PC-9 (cell line): ENCODE data around the gene CYLD. TPM values are rescaled to one million over a fixed set of nuclear protein-coding genes. Genes with fewer than 3 reads are reported as not detected.

Experiments
- BruUV-seq: library from RNA; stranded (reverse); fragments of 400-500 nt; replicated peaks from 2 replicates; lab custom pipeline; 2021; lab: Mats Ljungman, UMichigan
- CTCF ChIA-PET: fragments of 300-600 bp; sonication (Branson Sonifier 250); formaldehyde crosslinking; loops from one replicate; lab custom pipeline; 2022; ENCODE audit warnings: antibody characterized with exemption; lab: Charles Lee
- POLR2A ChIA-PET: fragments of 300-600 bp; sonication (Branson Sonifier 250); formaldehyde crosslinking; loops from one replicate; lab custom pipeline; 2022; ENCODE audit warnings: antibody characterized with exemption; ENCODE audit not compliant: unreplicated experiment; lab: Charles Lee
- DNase-seq, 2 experiments: peaks; one replicate each; pipeline versions ENCODE4 v3.0.0 to v3.0.0-alpha.2; 2015 to 2022; ENCODE audit warnings: mixed read lengths in 1 of 2
- H2AFZ ChIP-seq: fragments of 200-600 bp; sonication (generic); 2 replicates; pipeline ENCODE4 v1.8.1; 2017; ENCODE audit warnings: antibody characterized with exemption
- H3F3A ChIP-seq: fragments of 200-600 bp; sonication (generic); 2 replicates; pipeline ENCODE4 v1.8.1; 2017; ENCODE audit warnings: antibody characterized with exemption, mild to moderate bottlenecking, low read depth; ENCODE audit not compliant: insufficient read depth
- H3K27ac ChIP-seq: fragments of 200-600 bp; sonication (generic); 2 replicates; pipeline ENCODE4 v1.6.1; 2016; ENCODE audit warnings: mixed run types
- H3K27me3 ChIP-seq: fragments of 200-600 bp; sonication (generic); 2 replicates; pipeline ENCODE4 v1.6.1; 2016; ENCODE audit warnings: low read depth, mixed run types; ENCODE audit not compliant: insufficient read depth
- H3K36me3 ChIP-seq: fragments of 200-600 bp; sonication (generic); 2 replicates; pipeline ENCODE4 v1.6.1; 2016; ENCODE audit warnings: low read depth, mixed run types
- H3K4me1 ChIP-seq: fragments of 200-600 bp; sonication (generic); replicated peaks from 2 replicates; pipeline ENCODE4 v1.6.1; 2016; ENCODE audit warnings: mixed run types; ENCODE audit not compliant: insufficient read depth
- H3K4me2 ChIP-seq: fragments of 200-600 bp; sonication (generic); 2 replicates; pipeline ENCODE4 v1.6.1; 2017; ENCODE audit warnings: mixed run types
- H3K4me3 ChIP-seq: fragments of 200-600 bp; sonication (generic); 2 replicates; pipeline ENCODE4 v1.6.1; 2016; ENCODE audit warnings: mixed run types
- H3K79me2 ChIP-seq: fragments of 200-600 bp; sonication (generic); 2 replicates; pipeline ENCODE4 v1.6.1; 2017; ENCODE audit warnings: low read depth, mixed run types
- H3K9me2 ChIP-seq: fragments of 200-600 bp; sonication (generic); 2 replicates; pipeline ENCODE4 v1.8.1; 2017; ENCODE audit warnings: mild to moderate bottlenecking; ENCODE audit not compliant: insufficient read depth
- H3K9me3 ChIP-seq: fragments of 200-600 bp; sonication (generic); 2 replicates; pipeline ENCODE4 v1.8.1; 2016; ENCODE audit warnings: low read depth; ENCODE audit not compliant: insufficient read depth
- H4K20me1 ChIP-seq: fragments of 200-600 bp; sonication (generic); 2 replicates; pipeline ENCODE4 v1.8.1; 2017; ENCODE audit not compliant: insufficient read depth
- CTCF ChIP-seq: fragments of 200-600 bp; sonication (generic); conservative IDR thresholded peaks from 2 replicates; pipeline ENCODE4 v1.6.1; 2017; ENCODE audit warnings: mixed run types, antibody characterized with exemption, mild to moderate bottlenecking, moderate library complexity
- EZH2 ChIP-seq: fragments of 200-600 bp; sonication (generic); IDR thresholded peaks from 2 replicates; pipeline ENCODE4 v1.8.0; 2017; ENCODE audit warnings: antibody characterized with exemption, low read depth
- intact Hi-C: fragments of 100-400 bp; cut with micrococcal nuclease; formaldehyde crosslinking; loops from one replicate; pipeline ENCODE4 v1.10.0; 2022; ENCODE audit not compliant: unreplicated experiment
- total RNA-seq: library from RNA; stranded (reverse); gene quantifications from 2 replicates; pipeline ENCODE4 v1.2.3, GENCODE V29; 2021

CYLD gene
- total RNA-seq, 1 experiment from 2014 or later, result 19.0 TPM

GRCh38 chr16:50801036-50801435 is 59.1 kb downstream of the CYLD start:
- no TSS peak for BruUV-seq
- H3K27me3 ChIP-seq, result no peaks in the 10 kb centered on the region
- no peaks in the 10 kb centered on the region for H3K4me1 ChIP-seq
- intact Hi-C loops, result no loop called here
- CTCF ChIA-PET, result no interaction called here
- POLR2A ChIA-PET, result no interaction called here
- H3K4me2 ChIP-seq, result no peak overlapping the region
- no peaks in the 10 kb centered on the region for H3F3A ChIP-seq
- H3K79me2 ChIP-seq, result no peaks in the 10 kb centered on the region
- H3K27ac ChIP-seq, result no peak overlapping the region
- H4K20me1 ChIP-seq, result no peaks in the 10 kb centered on the region
- DNase-seq, result no peak
- TF ChIP-seq EZH2 (no peak), CTCF (no peak)
- no peaks in the 10 kb centered on the region for H3K36me3 ChIP-seq
- H3K9me2 ChIP-seq, result no peaks in the 10 kb centered on the region
- H2AFZ ChIP-seq, result no peak overlapping the region
- no peaks in the 10 kb centered on the region for H3K9me3 ChIP-seq
- no peak overlapping the region for H3K4me3 ChIP-seq

GRCh38 chr16:50802000-50802399 is 60.1 kb downstream of the CYLD start:
- no peaks in the 10 kb centered on the region for H3K4me1 ChIP-seq
- no peaks in the 10 kb centered on the region for H3K36me3 ChIP-seq
- H3F3A ChIP-seq, result no peaks in the 10 kb centered on the region
- no peaks in the 10 kb centered on the region for H3K79me2 ChIP-seq
- no peaks in the 10 kb centered on the region for H4K20me1 ChIP-seq
- no peaks in the 10 kb centered on the region for H3K27me3 ChIP-seq
- no peaks in the 10 kb centered on the region for H3K9me2 ChIP-seq
- H2AFZ ChIP-seq, result no peak overlapping the region
- intact Hi-C loops, result no loop called here
- BruUV-seq, result no TSS peak
- POLR2A ChIA-PET, result no interaction called here
- TF ChIP-seq CTCF (no peak), EZH2 (no peak)
- DNase-seq, result no peak
- H3K9me3 ChIP-seq, result no peaks in the 10 kb centered on the region
- CTCF ChIA-PET, result no interaction called here
- H3K4me3 ChIP-seq, result no peak overlapping the region
- H3K27ac ChIP-seq, result no peak overlapping the region
- H3K4me2 ChIP-seq, result no peak overlapping the region

GRCh38 chr16:50802961-50803360 is 61.1 kb downstream of the CYLD start:
- no peak for DNase-seq
- Histone ChIP-seq H3K27ac (no peak overlapping the region), H3K36me3 (no peaks in the 10 kb centered on the region), H3K4me3 (no peak overlapping the region), H2AFZ (no peak overlapping the region), H3K9me3 (no peaks in the 10 kb centered on the region), H3K9me2 (no peaks in the 10 kb centered on the region), H3F3A (no peaks in the 10 kb centered on the region), H3K4me2 (no peak overlapping the region), H3K27me3 (no peaks in the 10 kb centered on the region), H3K79me2 (no peaks in the 10 kb centered on the region), H3K4me1 (no peaks in the 10 kb centered on the region), H4K20me1 (no peaks in the 10 kb centered on the region)
- TF ChIP-seq CTCF (no peak), EZH2 (no peak)
- no TSS peak for BruUV-seq
- ChIA-PET POLR2A (no interaction called here), CTCF (no interaction called here)
- intact Hi-C loops, result no loop called here
